DMS114 treated with DMSO at 0.1 percent for 48 hours (cell line): Measurements from ENCODE around the gene MDFI.

Experiments used
- DNase-seq: peaks from one replicate; lab custom pipeline; 2025; ENCODE audit not compliant: unreplicated experiment; lab: John Stamatoyannopoulos, UW

MDFI gene

DNA sequence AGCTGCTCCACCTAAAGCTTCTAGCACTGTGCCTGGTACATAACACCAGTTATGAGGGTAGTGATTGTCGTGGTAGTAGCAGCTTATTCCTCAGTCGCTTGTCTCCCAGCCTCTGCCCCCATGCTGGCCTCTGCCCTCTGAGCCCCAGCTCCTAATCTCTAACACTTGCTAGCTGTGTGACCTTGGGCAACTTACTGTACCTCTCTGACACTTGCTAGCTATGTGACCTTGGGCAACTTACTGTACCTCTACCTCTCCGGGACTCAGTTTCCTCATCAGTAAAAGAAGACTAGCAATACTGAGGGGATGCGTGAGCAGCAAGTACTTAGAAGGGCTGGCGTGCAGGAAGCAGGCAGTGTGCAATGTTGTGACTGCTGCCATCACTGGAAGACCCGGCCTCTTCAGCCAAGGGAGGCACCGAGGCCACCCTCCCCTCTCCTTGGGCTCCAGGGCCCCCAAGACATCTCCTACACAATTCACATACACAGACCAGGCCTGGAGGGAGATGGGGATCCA is 9.9 kb downstream of the MDFI start:
- no peak for DNase-seq

DNA sequence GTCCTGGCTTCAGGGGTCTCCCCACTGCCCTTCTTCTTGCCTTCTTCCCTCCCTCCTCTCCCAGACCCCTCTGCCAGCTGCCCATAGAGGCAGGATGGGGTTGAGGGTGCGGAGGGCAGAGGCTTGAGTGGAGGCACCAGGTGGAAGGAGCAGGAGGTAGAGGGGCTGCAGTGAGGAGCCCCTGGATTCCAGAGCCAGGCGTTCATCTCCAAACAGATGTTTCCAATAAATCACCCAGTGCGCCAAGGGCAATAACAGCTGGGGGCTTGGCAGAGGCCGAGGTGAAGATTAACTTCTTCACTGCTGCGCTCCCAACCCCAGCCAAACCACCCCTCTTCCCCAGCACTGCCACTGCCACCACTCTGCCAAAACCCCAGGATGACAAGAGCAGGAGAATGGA is 10.7 kb downstream of the MDFI start:
- DNase-seq = no peak

DNA sequence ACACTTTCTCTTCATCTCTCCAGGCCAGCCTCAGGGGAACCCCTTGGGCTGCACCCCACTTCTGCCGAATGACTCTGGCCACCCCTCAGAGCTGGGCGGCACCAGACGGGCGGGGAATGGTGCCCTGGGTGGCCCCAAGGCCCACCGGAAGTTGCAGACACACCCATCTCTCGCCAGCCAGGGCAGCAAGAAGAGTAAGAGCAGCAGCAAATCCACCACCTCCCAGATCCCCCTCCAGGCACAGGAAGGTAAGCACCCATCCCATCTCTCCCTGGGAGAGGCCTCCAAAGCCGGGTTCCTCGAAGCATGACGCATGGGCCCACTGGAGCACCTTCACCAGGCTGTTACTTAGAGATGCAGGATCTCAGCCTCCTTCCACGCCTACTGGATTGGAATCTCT is 11.3 kb downstream of the MDFI start:
- no peak for DNase-seq

DNA sequence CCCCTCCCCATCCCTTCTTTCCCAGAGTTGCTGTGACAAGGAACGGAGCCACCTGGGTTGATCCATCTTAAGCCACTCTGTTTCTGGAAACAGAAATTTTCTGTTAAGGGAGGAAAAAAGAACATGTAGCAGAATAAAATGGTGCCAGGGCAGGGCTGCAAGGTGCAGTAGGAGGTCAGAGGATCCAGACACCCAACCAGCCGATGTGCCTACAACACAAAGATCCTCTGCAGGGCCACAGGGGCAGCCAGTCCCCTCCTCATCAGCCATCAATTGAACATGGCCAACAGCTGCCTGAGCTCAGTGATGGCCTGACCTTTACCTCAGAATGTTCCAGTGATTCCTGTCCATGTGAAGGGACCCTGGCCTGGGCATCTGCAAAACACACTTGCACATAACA is 11.9 kb downstream of the MDFI start:
- DNase-seq = no peak

DNA sequence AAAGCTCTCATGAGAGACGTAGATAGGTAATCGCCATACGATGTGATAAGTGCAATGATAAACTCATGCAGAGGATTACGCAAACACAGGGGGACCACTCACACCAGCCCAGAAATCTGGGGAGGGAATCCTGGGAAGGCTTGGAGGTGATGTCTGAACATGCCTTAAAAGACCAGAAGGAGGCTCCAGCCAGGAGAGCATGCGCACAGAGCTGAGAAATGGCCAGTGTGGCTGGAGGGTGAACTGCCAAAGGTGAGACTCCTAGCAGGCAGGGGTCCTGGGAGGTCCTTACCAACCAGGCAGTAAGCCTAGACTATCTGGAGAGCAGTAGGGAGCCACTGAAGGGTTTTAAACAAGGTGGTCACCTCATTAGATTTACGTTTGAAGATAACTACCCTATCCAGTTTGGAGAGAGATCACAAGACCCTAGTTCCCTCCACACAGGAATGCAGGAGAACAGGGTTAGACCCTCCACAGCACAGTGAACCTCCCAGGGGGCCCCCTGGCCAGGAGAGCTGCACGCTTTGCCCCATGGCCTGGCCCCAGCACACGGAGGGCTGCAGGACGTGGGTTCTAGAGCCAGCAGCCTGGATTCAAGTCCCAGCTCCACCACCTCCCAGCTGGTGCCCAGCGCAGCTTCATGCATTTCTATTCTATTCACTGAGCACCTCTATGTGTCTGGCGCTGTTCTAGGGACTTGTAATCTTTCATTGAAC is 13.1 kb downstream of the MDFI start:
- DNase-seq = no peak

DNA sequence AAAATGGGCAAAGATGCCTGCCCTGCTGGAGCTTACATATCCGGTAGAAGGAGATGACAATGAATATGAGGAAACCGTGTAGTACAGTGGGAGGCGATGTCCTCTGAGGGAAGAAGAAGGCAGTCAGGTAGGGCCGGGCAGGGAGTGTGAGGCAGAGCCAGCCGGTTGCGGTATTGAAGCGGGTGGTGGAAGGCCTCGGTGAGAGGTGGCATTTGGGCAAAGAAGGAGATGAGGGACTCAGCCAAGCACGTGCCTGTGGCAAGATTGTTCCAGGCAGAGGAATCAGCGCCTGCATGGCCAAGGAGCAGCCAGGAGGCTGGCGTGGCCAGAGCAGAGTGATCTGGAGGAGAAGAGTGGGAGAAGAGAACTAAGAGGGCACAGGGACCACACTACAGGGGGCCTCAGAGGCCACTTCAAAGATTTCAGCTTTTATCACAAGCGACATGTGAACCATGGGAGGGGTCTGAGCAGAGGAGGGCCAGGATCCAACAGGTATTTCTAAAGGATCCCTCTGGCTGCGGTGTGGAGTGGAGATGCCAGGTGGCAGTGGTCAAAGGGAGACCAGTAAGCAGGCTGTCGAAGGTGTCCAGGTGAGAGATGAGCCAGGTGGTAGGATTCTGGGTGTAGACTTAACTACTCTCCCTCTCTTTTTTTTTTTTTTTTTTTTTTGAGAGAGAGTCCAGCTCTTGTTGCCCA is 13.8 kb downstream of the MDFI start:
- no peak for DNase-seq

DNA sequence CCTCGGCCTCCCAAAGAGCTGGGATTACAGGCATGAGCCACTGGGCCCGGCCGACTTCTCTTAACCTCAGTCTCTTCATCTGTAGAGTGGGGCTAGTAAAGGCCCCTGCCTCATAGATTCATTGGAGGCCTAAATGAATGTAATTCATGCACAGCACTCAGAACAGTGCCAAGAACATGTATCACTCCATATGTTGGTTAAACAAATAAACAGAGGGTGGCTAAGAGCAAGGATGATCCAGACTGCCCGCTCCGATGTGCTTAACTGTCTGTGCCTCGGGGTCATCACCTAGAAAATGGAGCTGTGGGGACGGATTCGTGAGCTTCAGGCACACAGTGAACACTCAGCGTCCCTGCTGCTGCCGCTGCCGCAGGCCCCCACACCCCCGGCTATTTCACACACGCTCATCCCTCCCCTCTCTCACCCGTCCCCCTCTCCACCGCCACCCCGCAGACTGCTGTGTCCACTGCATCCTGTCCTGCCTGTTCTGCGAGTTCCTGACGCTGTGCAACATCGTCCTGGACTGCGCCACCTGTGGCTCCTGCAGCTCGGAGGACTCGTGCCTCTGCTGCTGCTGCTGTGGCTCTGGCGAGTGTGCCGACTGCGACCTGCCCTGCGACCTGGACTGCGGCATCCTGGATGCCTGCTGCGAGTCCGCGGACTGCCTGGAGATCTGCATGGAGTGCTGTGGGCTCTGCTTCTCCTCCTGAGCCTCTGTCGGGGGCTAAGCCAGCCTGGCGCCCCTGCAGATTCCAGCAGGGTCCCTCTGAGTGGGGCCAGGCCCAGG is 14.8 kb downstream of the MDFI start:
- DNase-seq = no peak

DNA sequence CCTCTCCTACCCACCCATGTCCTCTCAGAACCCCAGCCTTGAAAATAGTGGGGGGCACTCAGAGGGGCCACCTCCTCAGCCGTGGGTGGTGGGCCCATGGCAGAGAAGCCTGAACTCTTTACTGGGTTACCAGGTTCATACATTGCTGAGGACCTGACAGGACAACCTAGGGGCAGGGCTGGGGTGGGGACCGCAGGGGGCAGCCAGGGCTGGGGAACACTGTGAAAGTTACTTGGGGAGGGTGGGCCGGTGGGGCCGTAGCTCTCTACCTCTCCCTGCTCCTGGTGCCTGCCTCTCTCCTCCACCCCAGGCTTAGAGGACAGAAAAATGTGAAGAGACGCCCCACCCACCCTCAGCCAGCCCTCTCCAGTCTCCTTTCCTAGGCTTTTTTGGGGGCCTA is 15.4 kb downstream of the MDFI start:
- DNase-seq = no peak

DNA sequence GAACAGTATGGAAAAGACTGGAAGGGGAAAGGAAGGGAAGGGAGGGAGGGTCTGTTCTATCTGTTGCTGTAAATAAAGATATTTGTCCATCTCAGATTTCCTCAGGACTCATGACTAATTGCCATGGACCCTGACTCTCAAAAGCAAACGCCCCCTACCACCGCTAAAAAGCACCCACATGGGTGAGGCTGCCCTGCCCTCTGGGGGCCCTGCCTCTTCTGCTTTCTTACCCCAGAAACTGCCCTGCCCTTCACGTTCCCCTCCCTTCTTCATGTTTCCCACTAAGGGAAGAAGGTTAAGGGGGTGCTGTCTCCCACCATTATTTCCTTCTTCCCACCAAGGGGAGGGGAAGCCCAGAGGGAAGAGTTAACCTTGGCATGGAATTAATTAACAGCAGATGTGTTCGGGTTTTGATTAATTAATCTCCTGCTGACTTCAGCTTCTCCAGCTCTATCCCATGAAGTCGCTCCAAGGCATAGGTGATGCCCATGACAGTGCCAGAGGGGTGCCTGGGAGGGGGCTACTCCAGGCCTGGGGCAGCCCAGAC is 16.0 kb downstream of the MDFI start:
- DNase-seq = no peak

DNA sequence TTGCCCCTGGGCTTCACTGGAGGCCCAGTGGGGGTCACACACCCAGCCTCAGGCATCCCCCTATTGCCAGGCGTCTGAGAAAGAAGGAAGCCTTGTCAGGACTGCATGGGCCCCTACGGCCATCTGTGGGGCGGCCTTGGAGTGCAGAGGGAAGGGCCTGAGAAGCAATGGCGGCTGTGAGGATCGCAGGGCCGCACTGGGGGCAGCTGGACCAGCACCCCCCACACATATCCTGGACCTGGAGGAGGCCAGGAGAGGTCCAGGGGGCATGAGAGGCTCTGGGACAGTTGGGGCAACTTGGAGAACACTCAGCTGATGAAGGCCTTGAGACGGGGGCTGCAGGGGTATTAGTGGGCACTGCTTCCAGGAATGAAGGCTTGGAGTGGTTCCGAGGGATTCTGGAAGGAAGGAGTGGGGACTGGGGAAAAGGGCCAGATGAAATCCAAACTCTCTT is 16.5 kb downstream of the MDFI start:
- DNase-seq = no peak

DNA sequence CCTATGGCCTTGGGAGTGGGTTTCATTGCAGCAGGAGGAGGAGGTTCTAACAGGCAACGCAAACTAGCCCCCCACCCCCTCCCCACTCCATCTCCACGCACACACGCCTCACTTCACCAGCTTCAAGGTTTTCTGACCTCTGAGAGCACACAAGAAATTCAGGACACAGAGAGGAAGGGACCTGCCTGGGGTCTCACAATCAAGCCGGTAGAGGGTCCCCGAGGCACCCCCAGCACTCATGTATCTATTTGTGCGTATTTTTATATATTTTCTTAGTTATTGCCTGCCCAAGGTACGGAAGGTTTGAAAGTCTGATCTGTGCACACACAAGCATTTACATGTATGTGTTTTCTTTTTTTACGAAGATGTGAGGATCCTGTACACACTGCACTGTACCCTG is 16.9 kb downstream of the MDFI start:
- DNase-seq = no peak

DNA sequence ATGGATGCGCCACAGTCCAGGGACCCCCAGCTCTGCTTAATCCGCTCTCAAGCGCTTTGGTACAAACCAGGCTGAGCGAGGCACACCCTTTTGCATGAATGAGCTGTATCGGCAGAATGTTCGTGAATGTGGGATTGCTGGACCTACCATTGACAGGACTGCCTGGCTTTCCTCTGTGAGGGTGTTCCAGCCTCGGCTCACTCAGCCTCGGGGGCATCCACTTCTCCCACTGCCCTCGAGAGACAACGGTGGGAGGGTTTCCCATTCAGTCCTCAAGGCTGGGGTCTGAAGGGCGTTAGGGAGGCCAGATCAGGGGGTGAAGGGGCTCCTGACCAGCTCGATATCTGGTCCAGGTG is 17.4 kb downstream of the MDFI start:
- no peak for DNase-seq

DNA sequence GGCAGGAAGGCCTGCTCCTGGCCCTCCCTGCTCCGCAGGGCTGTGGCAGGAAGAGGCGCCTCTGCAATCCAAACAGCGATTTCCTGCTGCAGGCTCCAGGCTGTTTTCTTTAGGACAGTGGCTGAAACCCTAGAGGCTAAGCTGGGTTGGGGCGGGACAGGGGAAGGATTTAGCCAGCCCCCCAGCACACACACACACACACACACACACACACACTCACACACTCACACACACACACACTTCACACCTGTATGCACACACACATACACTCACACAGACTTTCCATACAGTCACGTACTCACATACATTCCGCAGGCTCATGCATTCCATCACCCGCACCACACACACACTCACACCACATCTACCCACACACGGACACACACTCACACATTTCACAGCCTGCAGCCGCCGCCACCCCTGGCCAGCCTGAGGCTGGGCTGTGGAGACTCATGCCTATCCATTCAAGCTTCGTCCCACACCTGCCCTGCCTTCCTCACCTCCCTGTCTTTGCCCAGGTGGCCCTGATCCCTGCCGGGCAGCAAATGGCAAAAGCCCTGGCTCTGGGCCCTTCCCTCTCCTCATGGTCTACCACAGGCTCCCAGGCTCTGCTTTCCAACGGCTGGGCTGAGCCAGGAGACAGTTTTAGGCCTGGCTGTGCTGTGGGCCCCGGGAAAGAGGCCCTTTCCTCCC is 17.9 kb downstream of the MDFI start:
- DNase-seq = no peak

DNA sequence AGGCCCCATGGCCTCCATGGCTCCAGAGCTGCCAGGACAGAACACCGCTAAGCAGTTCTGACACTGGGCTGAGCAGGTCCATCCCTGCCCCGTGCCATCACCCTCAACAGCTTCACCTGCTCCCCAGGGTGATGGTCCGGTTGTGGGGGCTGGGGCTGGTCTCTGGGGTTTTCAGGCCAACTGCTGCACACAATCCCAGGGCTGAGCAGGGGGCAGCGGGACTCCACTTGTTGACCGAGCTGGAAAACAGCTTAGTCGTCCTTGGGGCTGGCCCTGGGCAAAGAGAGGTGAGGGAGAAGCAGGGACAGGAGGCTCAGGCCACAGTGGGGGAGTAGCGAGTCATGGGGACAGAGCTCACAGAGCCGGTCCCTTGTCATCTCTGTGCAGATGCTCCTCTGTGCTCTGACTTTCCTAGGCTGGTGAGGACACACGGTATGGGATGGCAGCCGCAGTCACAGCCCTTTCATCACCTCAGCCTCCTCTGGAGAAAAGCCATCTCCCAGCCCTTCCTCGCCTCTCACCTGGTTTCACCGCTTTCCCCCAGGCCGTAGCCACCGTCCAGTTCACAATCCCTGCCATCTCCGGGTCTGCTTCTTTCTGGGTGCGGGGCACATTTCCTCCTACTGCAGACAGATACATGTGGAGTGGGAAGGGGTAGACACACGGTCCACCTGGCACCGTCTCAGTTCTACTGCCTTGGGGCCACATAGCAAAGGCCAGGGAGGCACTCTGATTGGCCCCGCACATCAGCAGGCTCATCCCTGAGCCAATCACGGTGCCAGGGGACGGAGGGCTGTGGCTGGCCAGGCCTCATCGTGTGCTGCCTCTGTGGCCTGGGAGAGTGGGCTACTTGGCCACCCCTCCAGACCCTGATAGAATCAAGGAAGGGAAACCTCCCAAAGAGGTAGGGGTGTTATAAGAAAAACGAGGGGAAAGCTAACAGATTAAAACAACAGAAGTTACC is 19.1 kb downstream of the MDFI start:
- DNase-seq = no peak

DNA sequence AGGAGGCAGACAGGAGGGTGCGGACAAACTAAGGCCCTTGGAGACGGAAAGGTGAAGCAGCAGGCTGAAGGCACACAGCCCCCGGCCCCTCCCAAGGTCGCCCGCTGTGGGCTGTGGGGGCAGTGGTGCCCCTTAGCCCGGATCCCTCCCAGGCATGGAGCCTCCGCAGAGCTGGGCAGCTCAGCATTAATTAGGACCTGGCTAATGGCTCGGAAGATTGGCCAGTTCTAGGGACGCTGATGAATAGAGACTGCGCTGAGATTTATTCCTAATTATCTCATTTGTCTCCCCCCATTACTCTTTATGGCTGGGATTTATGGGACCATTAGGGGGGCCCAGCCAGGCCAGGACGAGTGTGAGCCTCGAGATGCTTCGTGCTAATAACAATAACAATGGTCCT is 20.4 kb downstream of the MDFI start:
- DNase-seq = no peak

DNA sequence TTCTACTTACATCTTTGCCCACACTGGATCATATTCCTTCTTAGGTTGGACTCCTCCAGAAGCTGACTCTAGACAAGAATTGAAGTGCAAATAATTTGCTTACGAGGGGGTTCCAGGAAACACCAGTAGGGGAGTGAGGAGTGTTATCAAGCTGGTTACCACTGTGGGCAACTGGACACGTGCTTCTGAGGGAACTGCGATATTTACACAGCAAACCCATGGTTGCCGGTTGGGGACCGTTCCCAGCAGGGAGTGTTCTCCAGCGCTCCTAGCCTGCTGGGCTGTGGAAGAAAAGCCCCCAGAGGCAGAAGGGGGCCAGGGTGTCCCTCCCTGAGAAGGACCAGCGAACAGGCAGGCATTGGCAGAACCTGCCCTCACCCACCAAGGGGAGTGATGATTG is 21.7 kb downstream of the MDFI start:
- DNase-seq = no peak

DNA sequence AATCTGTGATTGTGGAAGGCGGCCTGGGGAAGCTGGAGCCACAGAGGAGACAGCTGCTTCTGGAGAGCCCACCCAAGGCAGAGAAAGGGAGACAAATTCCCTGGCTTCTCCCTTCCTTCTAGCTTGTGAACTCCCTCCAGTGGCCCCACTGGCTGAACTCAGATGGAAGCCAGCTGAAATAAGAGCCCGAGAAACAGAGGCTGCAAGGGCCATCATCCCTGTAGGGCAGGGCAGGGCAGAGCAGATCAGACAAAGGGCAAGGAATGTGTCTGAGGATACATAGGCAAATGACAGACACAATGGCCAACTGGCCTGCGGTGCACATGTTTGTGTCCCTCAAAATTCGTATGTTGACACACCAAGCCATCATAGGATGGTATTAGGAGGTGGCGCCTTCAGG is 25.3 kb downstream of the MDFI start:
- no peak for DNase-seq

DNA sequence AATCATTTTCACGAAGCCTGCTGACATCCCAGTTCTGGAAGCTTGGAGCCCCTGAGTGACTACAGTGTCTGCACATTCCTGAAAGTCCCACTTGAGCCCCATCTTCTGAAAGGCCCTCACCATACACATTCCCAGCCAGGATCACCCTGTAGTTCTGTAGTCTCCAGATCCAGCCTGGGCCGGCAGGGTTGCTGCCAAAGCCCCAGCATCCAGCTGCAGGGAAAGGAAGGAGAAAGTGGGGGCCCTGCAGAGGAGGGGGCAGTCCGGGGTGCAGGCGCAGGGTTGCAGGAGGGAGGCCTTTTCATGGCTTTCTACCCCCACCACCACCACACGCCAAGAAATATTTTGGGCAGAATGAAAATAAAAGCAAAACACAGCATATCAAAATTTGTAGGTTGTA is 26.0 kb downstream of the MDFI start:
- no peak for DNase-seq

DNA sequence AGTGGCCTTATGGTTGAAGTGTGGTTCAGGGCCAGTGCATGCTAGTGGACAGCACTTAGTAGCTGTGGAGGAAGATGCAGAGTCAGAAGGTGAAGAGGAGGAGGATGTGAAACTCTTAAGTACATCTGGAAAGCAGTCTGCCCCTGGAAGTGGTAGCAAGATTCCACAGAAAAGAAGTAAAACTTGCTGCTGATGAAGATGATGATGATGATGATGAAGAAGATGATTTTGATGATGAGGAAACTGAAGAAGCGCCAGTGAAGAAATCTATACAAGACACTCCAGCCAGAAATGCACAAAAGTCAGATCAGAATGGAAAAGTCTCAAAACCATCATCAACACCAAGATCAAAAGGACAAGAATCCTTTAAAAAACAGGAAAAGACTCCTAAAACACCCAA is 28.9 kb downstream of the MDFI start:
- no peak for DNase-seq

DNA sequence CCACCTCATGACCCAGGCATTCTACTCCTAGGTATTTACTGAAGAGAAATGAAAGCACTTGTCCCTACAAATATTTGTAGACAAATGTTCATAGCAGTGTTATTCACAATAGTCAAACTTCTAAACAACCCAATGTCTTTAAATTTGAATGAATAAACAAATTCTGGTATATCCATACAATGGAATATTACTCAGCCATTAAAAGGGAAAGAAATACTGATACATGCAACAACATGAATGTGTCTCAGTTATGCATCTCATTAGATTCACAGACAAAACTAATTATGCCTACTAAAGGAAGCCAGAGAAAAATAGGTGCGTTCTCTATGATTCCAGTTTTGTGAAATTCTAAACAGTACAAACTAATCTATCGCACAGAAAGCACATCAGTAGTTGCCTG is 30.7 kb downstream of the MDFI start:
- DNase-seq = no peak
